ENCODE results near the gene PSMB4. TPM values are rescaled to one million over a fixed set of nuclear protein-coding genes. Genes with fewer than 3 reads are reported as not detected.
A peak's percentile ranks its signal among the peaks of the same experiment; 100 is the strongest.
"Not testable (repeated sequence)": the region's sequence is repeated elsewhere in the genome, so short reads cannot be mapped to it uniquely, and the experiment has no call there.

The PSMB4 gene
- total and polyA plus RNA-seq, 5 donors from 2014 or later = 79.4 to 344 (median 91.6) TPM

DNA sequence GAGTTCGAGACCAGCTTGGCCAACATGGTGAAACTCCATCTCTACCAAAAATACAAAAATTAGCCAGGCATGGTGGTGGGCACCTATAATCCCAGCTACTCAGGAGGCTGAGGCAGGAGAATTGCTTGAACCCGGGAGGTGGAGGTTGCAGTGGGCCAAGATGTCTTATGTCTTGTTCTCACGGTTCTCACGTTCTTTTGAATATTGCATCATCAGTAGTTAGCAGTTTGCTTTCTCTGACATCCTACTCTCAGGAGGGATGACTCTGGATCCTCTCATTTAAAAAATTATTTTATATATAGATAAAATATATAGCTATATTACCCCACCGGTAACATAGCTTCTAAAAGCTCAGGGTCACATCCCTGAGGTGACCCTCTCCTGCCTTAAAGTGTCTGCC lies 3.1 kb upstream of the PSMB4 start:
- DNase-seq; H3K9me3 ChIP-seq (ENCODE audit: control insufficient read depth in 2 of 2, low read length in 2 of 2); H3K9me3 Mint-ChIP-seq; H3K27ac ChIP-seq (ENCODE audit: insufficient read depth, low read length, poor library complexity, severe bottlenecking); H3K36me3 Mint-ChIP-seq; H3K27ac Mint-ChIP-seq; H3K36me3 ChIP-seq (ENCODE audit: control insufficient read depth, insufficient read depth, low read length); ATAC-seq (ENCODE audit: low read depth in 2 of 2); H3K4me3 ChIP-seq (ENCODE audit: low read depth, low read length); H3K27me3 ChIP-seq (ENCODE audit: control insufficient read depth, insufficient read depth, low read length): not testable (repeated sequence)
- H3K4me1 Mint-ChIP-seq = peaks cover 5 to 25% (median 19%) of the 10 kb centered on the region in 4 donors
- H3K27me3 Mint-ChIP-seq = peaks cover 29% of the 10 kb centered on the region
- peak overlapping the region in 2 of 4 donors; percentile 45 to 63 for H3K4me3 Mint-ChIP-seq
- peaks cover 14% of the 10 kb centered on the region for H3K4me1 ChIP-seq (ENCODE audit: control insufficient read depth, insufficient read depth, low read length, poor library complexity, severe bottlenecking)

- H3K27ac ChIP-seq (ENCODE audit: insufficient read depth, low read length, poor library complexity, severe bottlenecking) = peak overlapping the region; percentile 92
- no peaks in the 10 kb centered on the region for H3K27me3 ChIP-seq (ENCODE audit: control insufficient read depth, insufficient read depth, low read length)
- Mint-ChIP-seq H3K9me3 (no peaks in the 10 kb centered on the region), H3K27ac (peak overlapping the region in 2 of 3 donors; percentile 97 to 98), H3K4me3 (peak overlapping the region; percentile 87 to 93 (median 92)), H3K36me3 (peaks cover 36% of the 10 kb centered on the region), H3K4me1 (peaks cover 5 to 37% (median 26%) of the 10 kb centered on the region in 4 donors), H3K27me3 (peaks cover 6% of the 10 kb centered on the region)
- no peak for DNase-seq
- H3K4me1 ChIP-seq (ENCODE audit: control insufficient read depth, insufficient read depth, low read length, poor library complexity, severe bottlenecking) = peaks cover 16% of the 10 kb centered on the region
- peaks cover 43% of the 10 kb centered on the region for H3K36me3 ChIP-seq (ENCODE audit: control insufficient read depth, insufficient read depth, low read length)
- H3K4me3 ChIP-seq (ENCODE audit: low read depth, low read length) = no peak overlapping the region
- H3K9me3 ChIP-seq (ENCODE audit: control insufficient read depth in 2 of 2, low read length in 2 of 2) = no peaks in the 10 kb centered on the region
- ATAC-seq (ENCODE audit: low read depth in 2 of 2) = no peak
Observed at GRCh38 chr1:151401125-151401788, 1.9 kb downstream of the PSMB4 start.

GRCh38 chr1:151401860-151402259 lies 2.5 kb downstream of the PSMB4 start:
- Mint-ChIP-seq H3K27me3 (peaks cover 6% of the 10 kb centered on the region), H3K4me1 (peaks cover 5 to 37% (median 26%) of the 10 kb centered on the region in 4 donors), H3K36me3 (peaks cover 40% of the 10 kb centered on the region), H3K4me3 (peak overlapping the region; percentile 67 to 89 (median 84)), H3K27ac (peak overlapping the region; percentile 56 to 62 (median 59)), H3K9me3 (no peaks in the 10 kb centered on the region)
- no peaks in the 10 kb centered on the region for H3K27me3 ChIP-seq (ENCODE audit: control insufficient read depth, insufficient read depth, low read length)
- H3K4me3 ChIP-seq (ENCODE audit: low read depth, low read length) = no peak overlapping the region
- ATAC-seq (ENCODE audit: low read depth in 2 of 2) (no peak), DNase-seq (peak in 1 of 3 donors; percentile 7)
- H3K4me1 ChIP-seq (ENCODE audit: control insufficient read depth, insufficient read depth, low read length, poor library complexity, severe bottlenecking) = peaks cover 16% of the 10 kb centered on the region
- no peaks in the 10 kb centered on the region for H3K9me3 ChIP-seq (ENCODE audit: control insufficient read depth in 2 of 2, low read length in 2 of 2)
- no peak overlapping the region for H3K27ac ChIP-seq (ENCODE audit: insufficient read depth, low read length, poor library complexity, severe bottlenecking)
- H3K36me3 ChIP-seq (ENCODE audit: control insufficient read depth, insufficient read depth, low read length) = peaks cover 48% of the 10 kb centered on the region

GRCh38 chr1:151402764-151403163 lies 3.4 kb downstream of the PSMB4 start:
- Mint-ChIP-seq H3K27me3 (peaks cover 6% of the 10 kb centered on the region), H3K4me3 (peak overlapping the region in 1 of 4 donors; percentile 87), H3K27ac (peak overlapping the region in 2 of 3 donors; percentile 59 to 62), H3K36me3 (peaks cover 46% of the 10 kb centered on the region), H3K4me1 (peaks cover 5 to 37% (median 26%) of the 10 kb centered on the region in 4 donors), H3K9me3 (no peaks in the 10 kb centered on the region)
- Histone ChIP-seq H3K27ac (ENCODE audit: insufficient read depth, low read length, poor library complexity, severe bottlenecking) (no peak overlapping the region), H3K27me3 (ENCODE audit: control insufficient read depth, insufficient read depth, low read length) (no peaks in the 10 kb centered on the region), H3K4me1 (ENCODE audit: control insufficient read depth, insufficient read depth, low read length, poor library complexity, severe bottlenecking) (peaks cover 16% of the 10 kb centered on the region), H3K36me3 (ENCODE audit: control insufficient read depth, insufficient read depth, low read length) (peaks cover 56% of the 10 kb centered on the region), H3K4me3 (ENCODE audit: low read depth, low read length) (no peak overlapping the region), H3K9me3 (ENCODE audit: control insufficient read depth in 2 of 2, low read length in 2 of 2) (no peaks in the 10 kb centered on the region)
- ATAC-seq (ENCODE audit: low read depth in 2 of 2) (no peak), DNase-seq (no peak)

DNA sequence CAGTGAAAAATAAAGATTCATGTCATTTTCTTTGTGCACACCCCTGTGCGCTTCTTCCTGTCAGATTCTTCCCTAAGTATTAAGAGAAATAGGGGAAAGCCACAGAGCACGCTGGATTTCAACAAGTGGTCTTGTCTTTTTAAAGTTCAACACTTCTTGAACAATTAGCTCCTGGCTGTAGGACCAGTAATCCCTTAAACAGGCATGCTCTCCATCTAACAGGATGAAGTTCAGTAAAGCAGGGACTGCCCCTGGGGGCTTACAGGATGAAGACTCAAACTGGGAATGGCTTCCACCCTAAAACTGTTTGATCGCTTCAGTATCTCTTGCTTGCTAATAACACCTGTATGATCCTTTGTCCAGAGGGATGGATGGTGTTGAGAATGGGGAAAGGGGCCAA lies 4.2 kb downstream of the PSMB4 start:
- Mint-ChIP-seq H3K27me3 (peaks cover 6% of the 10 kb centered on the region), H3K27ac (peak overlapping the region in 2 of 3 donors; percentile 44 to 52), H3K9me3 (no peaks in the 10 kb centered on the region), H3K36me3 (peaks cover 46% of the 10 kb centered on the region), H3K4me3 (peak overlapping the region in 2 of 4 donors; percentile 66 to 87), H3K4me1 (peaks cover 5 to 34% (median 23%) of the 10 kb centered on the region in 4 donors)
- ATAC-seq (ENCODE audit: low read depth in 2 of 2) = no peak
- no peaks in the 10 kb centered on the region for H3K27me3 ChIP-seq (ENCODE audit: control insufficient read depth, insufficient read depth, low read length)
- H3K4me1 ChIP-seq (ENCODE audit: control insufficient read depth, insufficient read depth, low read length, poor library complexity, severe bottlenecking) = peaks cover 16% of the 10 kb centered on the region
- H3K27ac ChIP-seq (ENCODE audit: insufficient read depth, low read length, poor library complexity, severe bottlenecking) = no peak overlapping the region
- H3K9me3 ChIP-seq (ENCODE audit: control insufficient read depth in 2 of 2, low read length in 2 of 2) = no peaks in the 10 kb centered on the region
- H3K4me3 ChIP-seq (ENCODE audit: low read depth, low read length) = no peak overlapping the region
- no peak for DNase-seq
- peaks cover 64% of the 10 kb centered on the region for H3K36me3 ChIP-seq (ENCODE audit: control insufficient read depth, insufficient read depth, low read length)

GRCh38 chr1:151405187-151405951 lies 6.0 kb downstream of the PSMB4 start:
- ATAC-seq (ENCODE audit: low read depth in 2 of 2) = no peak
- peaks cover 58% of the 10 kb centered on the region for H3K36me3 Mint-ChIP-seq
- H3K4me3 ChIP-seq (ENCODE audit: low read depth, low read length) = no peak overlapping the region
- no peak for DNase-seq
- peaks cover 81% of the 10 kb centered on the region for H3K36me3 ChIP-seq (ENCODE audit: control insufficient read depth, insufficient read depth, low read length)
- no peak overlapping the region for H3K27ac ChIP-seq (ENCODE audit: insufficient read depth, low read length, poor library complexity, severe bottlenecking)
- no peaks in the 10 kb centered on the region for H3K9me3 ChIP-seq (ENCODE audit: control insufficient read depth in 2 of 2, low read length in 2 of 2)
- no peaks in the 10 kb centered on the region for H3K27me3 Mint-ChIP-seq
- peaks cover 0 to 23% (median 13%) of the 10 kb centered on the region in 4 donors for H3K4me1 Mint-ChIP-seq
- peaks cover 11% of the 10 kb centered on the region for H3K4me1 ChIP-seq (ENCODE audit: control insufficient read depth, insufficient read depth, low read length, poor library complexity, severe bottlenecking)
- H3K9me3 Mint-ChIP-seq = no peaks in the 10 kb centered on the region
- no peaks in the 10 kb centered on the region for H3K27me3 ChIP-seq (ENCODE audit: control insufficient read depth, insufficient read depth, low read length)
- peak overlapping the region in 2 of 3 donors; percentile 28 to 69 for H3K27ac Mint-ChIP-seq
- H3K4me3 Mint-ChIP-seq = peak overlapping the region in 1 of 4 donors; percentile 68

DNA sequence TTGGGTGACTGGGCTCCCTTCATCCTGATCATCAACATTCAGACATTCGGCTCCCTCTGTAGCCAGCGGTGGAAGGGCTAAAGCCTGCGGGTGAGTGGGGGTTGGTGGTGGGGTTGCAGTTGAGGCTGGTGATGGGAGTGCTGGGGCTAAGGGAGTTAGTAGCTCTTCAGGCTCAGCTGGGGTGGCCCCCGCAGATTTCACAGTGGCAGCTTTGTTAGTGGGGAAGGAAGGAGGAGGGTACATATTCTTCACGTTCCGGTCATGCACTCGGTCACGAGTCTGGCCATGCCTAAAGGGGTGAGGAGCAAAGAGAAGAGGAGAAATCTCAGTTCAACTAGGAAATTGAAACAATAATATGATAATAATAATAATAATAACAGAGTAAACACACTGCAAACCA lies 6.8 kb downstream of the PSMB4 start:
- Mint-ChIP-seq H3K27ac (no peak overlapping the region), H3K4me1 (peaks cover 0 to 15% (median 7%) of the 10 kb centered on the region in 4 donors), H3K4me3 (peak overlapping the region in 1 of 4 donors; percentile 68), H3K36me3 (peaks cover 60% of the 10 kb centered on the region), H3K27me3 (no peaks in the 10 kb centered on the region), H3K9me3 (no peaks in the 10 kb centered on the region)
- ATAC-seq (ENCODE audit: low read depth in 2 of 2) (no peak), DNase-seq (no peak)
- Histone ChIP-seq H3K27me3 (ENCODE audit: control insufficient read depth, insufficient read depth, low read length) (no peaks in the 10 kb centered on the region), H3K4me1 (ENCODE audit: control insufficient read depth, insufficient read depth, low read length, poor library complexity, severe bottlenecking) (peaks cover 3% of the 10 kb centered on the region), H3K9me3 (ENCODE audit: control insufficient read depth in 2 of 2, low read length in 2 of 2) (no peaks in the 10 kb centered on the region), H3K27ac (ENCODE audit: insufficient read depth, low read length, poor library complexity, severe bottlenecking) (no peak overlapping the region), H3K4me3 (ENCODE audit: low read depth, low read length) (no peak overlapping the region), H3K36me3 (ENCODE audit: control insufficient read depth, insufficient read depth, low read length) (peaks cover 82% of the 10 kb centered on the region)

Data from CD4-positive, CD25-positive, alpha-beta regulatory T cell (primary cell).